ENCODE measurements around the gene CTSF. TPM values are rescaled to one million over a fixed set of nuclear protein-coding genes. Genes with fewer than 3 reads are reported as not detected.

CTSF gene
- total and polyA plus RNA-seq, 2 of the 8 experiments (the other 6 are each of a cell fraction or from before 2014, with no cell fraction given): 0.58 to 2.3 TPM

DNA sequence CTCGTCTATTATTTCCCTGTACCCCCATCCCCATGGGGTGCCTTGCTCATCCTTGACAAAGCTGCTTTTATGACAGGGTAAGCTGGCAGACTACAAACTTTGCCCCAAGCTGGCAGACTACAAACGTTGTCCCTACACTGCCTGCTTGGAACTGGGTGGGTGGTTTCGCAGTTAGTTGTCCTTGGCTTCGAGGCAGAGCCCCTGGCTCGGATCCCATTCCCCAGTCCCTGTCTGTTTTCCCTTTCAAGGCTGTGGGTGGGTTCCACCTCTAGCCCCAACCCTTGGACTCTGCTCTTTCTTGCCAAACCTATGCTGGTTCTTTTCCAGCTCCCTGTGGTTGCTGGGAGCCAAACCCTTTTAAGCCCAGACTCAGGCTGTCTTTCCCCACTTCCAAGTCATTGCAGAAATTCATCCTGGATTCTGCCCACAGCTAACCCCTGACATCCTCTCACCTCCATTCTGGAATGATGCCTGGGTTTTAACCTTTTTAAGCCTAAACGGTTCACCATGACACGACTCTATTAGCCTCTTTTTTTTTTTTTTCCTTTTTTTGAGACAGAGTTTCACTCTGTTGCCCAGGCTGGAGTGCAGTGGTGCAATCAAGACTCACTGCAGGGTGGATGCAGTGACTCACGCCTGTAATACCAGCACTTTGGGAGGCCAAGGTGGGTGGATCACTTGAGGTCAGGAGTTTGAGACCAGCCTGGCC, 38.9 kb upstream of the CTSF start:
- Histone ChIP-seq H3K27me3 (replicated peaks in 1 of 4; ENCODE audit: control insufficient read depth in 3 of 4, extremely low read depth in 1 of 4, insufficient read depth in 3 of 4, low read length in 3 of 4) (no peaks in the 10 kb centered on the region), H3K23ac (ENCODE audit: insufficient read length) (no peak overlapping the region), H3K36me3 (ENCODE audit: control insufficient read depth in 2 of 4, insufficient read depth in 4 of 4, low read length in 3 of 4) (peaks cover 6 to 20% (median 10%) of the 10 kb centered on the region in 4 experiments; a peak in 6 of 8 replicates), H2AK5ac (ENCODE audit: low read depth, low read length) (no peak overlapping the region), H2BK120ac (replicated peaks; ENCODE audit: low read depth, low read length) (no peak overlapping the region), H3K4me3 (ENCODE audit: extremely low read depth in 1 of 4, insufficient read depth in 2 of 4, low read depth in 3 of 4, low read length in 4 of 4) (no peak overlapping the region), H3K4ac (replicated peaks; ENCODE audit: insufficient read length, low read depth, low read length) (no peak overlapping the region), H2BK20ac (ENCODE audit: low read length) (no peak overlapping the region), H2BK15ac (ENCODE audit: low read length) (no peak overlapping the region), H4K8ac (ENCODE audit: extremely low read depth, insufficient read depth, low read length) (no peak overlapping the region), H4K20me1 (replicated peaks in 1 of 2; ENCODE audit: control insufficient read depth in 1 of 2, insufficient read depth in 2 of 2, low read length in 2 of 2) (peaks cover 0 to 4% of the 10 kb centered on the region in 2 experiments), H3K56ac (replicated peaks; ENCODE audit: insufficient read length, low read depth, low read length) (no peak overlapping the region), H3K9me3 (ENCODE audit: insufficient read depth in 2 of 2, low read depth in 1 of 2, low read length in 1 of 2) (no peaks in the 10 kb centered on the region), H3K27ac (ENCODE audit: low read depth, low read length) (no peak overlapping the region), H3K79me2 (ENCODE audit: control insufficient read depth in 1 of 2, insufficient read depth in 2 of 2, low read length in 2 of 2) (no peaks in the 10 kb centered on the region), H4K91ac (replicated peaks; ENCODE audit: insufficient read length, low read length) (no peak overlapping the region), H3K79me1 (ENCODE audit: low read depth, low read length) (no peaks in the 10 kb centered on the region), H3K4me1 (replicated peaks in 1 of 4; ENCODE audit: control insufficient read depth in 3 of 4, insufficient read depth in 4 of 4, low read length in 3 of 4) (no peaks in the 10 kb centered on the region), H4K5ac (ENCODE audit: insufficient read length, low read depth, low read length) (no peak overlapping the region), H3K14ac (ENCODE audit: insufficient read length) (no peak overlapping the region), H3K9ac (replicated peaks in 1 of 4; ENCODE audit: extremely low read depth in 1 of 4, low read depth in 3 of 4, low read length in 3 of 4) (no peak overlapping the region), H2BK5ac (ENCODE audit: low read depth, low read length) (no peak overlapping the region), H3K18ac (ENCODE audit: extremely low read depth, low read length) (no peak overlapping the region), H2BK12ac (ENCODE audit: low read depth, low read length) (no peak overlapping the region), H3K4me2 (ENCODE audit: insufficient read depth in 1 of 2, low read depth in 2 of 2, low read length in 2 of 2) (no peak overlapping the region), H3K23me2 (ENCODE audit: low read depth, low read length) (no peaks in the 10 kb centered on the region), H2AFZ (ENCODE audit: low read length) (no peak overlapping the region)
- FAIRE-seq (no peak), DNase-seq (ENCODE audit: low read depth in 1 of 2, low spot score in 2 of 2) (no peak)
- ChIA-PET POLR2A (ENCODE audit: partially characterized antibody) (interaction anchor here (1.1 to 65.3 kb wide), 3 partner anchors 15 to 35 kb away, joined by 3 to 2165 read pairs (median 3); partner anchors contain the start of genes CCDC87, RBM14 and RBM4), CTCF (ENCODE audit: partially characterized antibody) (interaction anchor here (0.6 to 3.5 kb wide), 3 partner anchors 10 to 77 kb away, joined by 3 to 15 read pairs (median 3); partner anchors contain the start of genes CCDC87 and CCS)
- 85% methylated on average over 8 of the region's 8 CpGs; no CpG with 5 or more reads in 1 of the 2 experiments for WGBS, 2 experiments (ENCODE audit: extremely low coverage in 1 of 2, insufficient coverage in 1 of 2, insufficient read length in 1 of 2, insufficient replicate concordance in 2 of 2, low coverage in 1 of 2, low lambda C conversion rate in 2 of 2, missing lambda C conversion rate in 1 of 2)
- TF ChIP-seq CHD2 (IDR thresholded peaks at IDR 0.05; ENCODE audit: low read length): no peak
- TF ChIP-seq SP4 (IDR thresholded peaks at IDR 0.05; ENCODE audit: low read length): no peak
- TF ChIP-seq, protein P1, sequence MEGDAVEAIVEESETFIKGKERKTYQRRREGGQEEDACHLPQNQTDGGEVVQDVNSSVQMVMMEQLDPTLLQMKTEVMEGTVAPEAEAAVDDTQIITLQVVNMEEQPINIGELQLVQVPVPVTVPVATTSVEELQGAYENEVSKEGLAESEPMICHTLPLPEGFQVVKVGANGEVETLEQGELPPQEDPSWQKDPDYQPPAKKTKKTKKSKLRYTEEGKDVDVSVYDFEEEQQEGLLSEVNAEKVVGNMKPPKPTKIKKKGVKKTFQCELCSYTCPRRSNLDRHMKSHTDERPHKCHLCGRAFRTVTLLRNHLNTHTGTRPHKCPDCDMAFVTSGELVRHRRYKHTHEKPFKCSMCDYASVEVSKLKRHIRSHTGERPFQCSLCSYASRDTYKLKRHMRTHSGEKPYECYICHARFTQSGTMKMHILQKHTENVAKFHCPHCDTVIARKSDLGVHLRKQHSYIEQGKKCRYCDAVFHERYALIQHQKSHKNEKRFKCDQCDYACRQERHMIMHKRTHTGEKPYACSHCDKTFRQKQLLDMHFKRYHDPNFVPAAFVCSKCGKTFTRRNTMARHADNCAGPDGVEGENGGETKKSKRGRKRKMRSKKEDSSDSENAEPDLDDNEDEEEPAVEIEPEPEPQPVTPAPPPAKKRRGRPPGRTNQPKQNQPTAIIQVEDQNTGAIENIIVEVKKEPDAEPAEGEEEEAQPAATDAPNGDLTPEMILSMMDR (IDR thresholded peaks at IDR 0.05; ENCODE audit: control extremely low read depth in 1 of 3, insufficient read depth in 1 of 3, low read depth in 1 of 3, low read length in 3 of 3): no peak
- TF ChIP-seq ATF2 (IDR thresholded peaks at IDR 0.05; ENCODE audit: low read length): no peak
- TF ChIP-seq JUND (IDR thresholded peaks at IDR 0.05; ENCODE audit: low read length): no peak
- TF ChIP-seq E2F6 (IDR thresholded peaks at IDR 0.05): no peak
- no peak for TF ChIP-seq JUN (IDR thresholded peaks at IDR 0.05; ENCODE audit: low read depth, low read length)
- TF ChIP-seq TEAD4 (IDR thresholded peaks at IDR 0.05; ENCODE audit: low read depth, low read length): no peak

All from H1 (cell line).